Sigmoid colon (tissue), 7 donors: Measurements from ENCODE around the gene CRAT. TPM values are rescaled to one million over a fixed set of nuclear protein-coding genes. Genes with fewer than 3 reads are reported as not detected.

ENCODE experiments used
- DNase-seq: peaks from one replicate; pipeline ENCODE4 v3.0.0-alpha.2; 2019
- H3K27ac ChIP-seq, 4 donors: fragments of 200-600 bp; sonication (generic); one replicate each; pipeline ENCODE4 v1.5.1; 2016 to 2019; ENCODE audit warnings: mild to moderate bottlenecking in 1 of 4
- H3K27me3 ChIP-seq, 3 donors: fragments of 200-600 bp; sonication (generic); one replicate each; pipeline ENCODE4 v1.5.1; 2019; ENCODE audit warnings: mild to moderate bottlenecking in 1 of 3
- H3K36me3 ChIP-seq, 4 donors: fragments of 200-600 bp; sonication (generic); one replicate each; pipeline ENCODE4 v1.5.1; 2016 to 2019
- H3K4me1 ChIP-seq, 4 donors: fragments of 200-600 bp; sonication (generic); one replicate each; pipeline ENCODE4 v1.5.1; 2017 to 2019
- H3K4me3 ChIP-seq, 4 donors: fragments of 200-600 bp; sonication (generic); one replicate each; pipeline ENCODE4 v1.5.1; 2017 to 2019; ENCODE audit warnings: mild to moderate bottlenecking in 2 of 4, moderate library complexity in 1 of 4
- H3K9me3 ChIP-seq, 4 donors: fragments of 200-600 bp in 3 of 4; sonication (generic) in 3 of 4; one replicate each; pipeline versions ENCODE4 v1.5.1 to v1.6.1; 2013 to 2019
- EP300 ChIP-seq, 4 donors: sonication (generic); formaldehyde crosslinking; IDR thresholded peaks; one replicate each; pipeline ENCODE4 v1.6.1; 2017; ENCODE audit warnings: antibody characterized with exemption in 4 of 4
- POLR2A ChIP-seq, 2 donors: fragments of 450-650 bp; IDR thresholded peaks; one replicate each; pipeline ENCODE4 v1.6.1; 2016; ENCODE audit warnings: antibody characterized with exemption in 2 of 2, mild to moderate bottlenecking in 2 of 2, moderate library complexity in 2 of 2
- POLR2AphosphoS5 ChIP-seq, 4 donors: sonication (generic); formaldehyde crosslinking; IDR thresholded peaks; one replicate each; pipeline ENCODE4 v1.6.1; 2017; ENCODE audit warnings: antibody characterized with exemption in 4 of 4
- WGBS, 2 donors: extraction: QIAGEN DNeasy Blood & Tissue Kit; methylation state at CpG; one replicate each; pipeline ENCODE4 v1.1.7; 2013; 5-methylcytosine and 5-hydroxymethylcytosine counted together
- intact Hi-C: fragments of 100-400 bp; cut with DNase I; formaldehyde crosslinking; loops from one replicate; pipeline ENCODE4 v1.15.1; 2023
- polyA plus RNA-seq, 3 donors: library from polyadenylated mRNA; stranded (reverse); fragments of 200-250 nt; gene quantifications; one replicate each; pipeline ENCODE4 v1.2.3, GENCODE V29; 2013
- total RNA-seq, 4 donors: library from RNA; depleted of rRNA; stranded (reverse); fragments of >200 nt; gene quantifications; one replicate each; pipeline ENCODE4 v1.1.0, GENCODE V29; 2016
- TF ChIP-seq, protein P1 (sequence below), 4 experiments: fragments of 450-650 bp in 3 of 4; fragments of 200-600 bp in 1 of 4; IDR thresholded peaks; one replicate each; pipeline ENCODE4 v1.5.1; 2016 to 2019; ENCODE audit warnings: antibody characterized with exemption in 4 of 4, mild to moderate bottlenecking in 3 of 4, moderate library complexity in 2 of 4
- donor health status: healthy with polysubstance abuse.
- donor health status: Bipolar disorder and iron deficiency.
- donor health status: healthy.

Gene CRAT
- total and polyA plus RNA-seq, 7 donors = 49.6 to 66.8 (median 52.9) TPM

DNA sequence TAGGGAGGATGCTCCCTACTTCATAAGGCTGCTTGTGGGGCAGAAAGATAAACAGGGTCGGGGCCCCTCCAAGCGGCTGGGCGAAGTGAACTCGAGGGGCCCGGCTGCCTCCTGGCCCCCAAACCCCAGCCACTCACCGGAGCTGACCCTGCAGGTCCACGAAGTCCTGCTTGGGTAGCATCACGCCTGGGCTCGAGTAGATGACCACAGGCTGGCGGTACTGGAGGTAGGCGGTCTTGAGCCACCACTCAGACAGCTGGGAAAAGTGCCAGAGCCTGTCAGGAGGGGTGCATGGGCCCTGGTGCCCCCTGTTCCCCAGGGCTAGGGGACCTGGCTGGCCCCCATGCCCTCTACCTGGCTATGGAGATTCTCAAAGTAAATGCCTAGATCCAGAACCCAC is 6.5 kb downstream of the CRAT start:
- TF ChIP-seq POLR2AphosphoS5 (IDR thresholded peaks at IDR 0.05) (no peak), EP300 (IDR thresholded peaks at IDR 0.05) (no peak), POLR2A (IDR thresholded peaks at IDR 0.05) (no peak)
- TF ChIP-seq, protein P1, sequence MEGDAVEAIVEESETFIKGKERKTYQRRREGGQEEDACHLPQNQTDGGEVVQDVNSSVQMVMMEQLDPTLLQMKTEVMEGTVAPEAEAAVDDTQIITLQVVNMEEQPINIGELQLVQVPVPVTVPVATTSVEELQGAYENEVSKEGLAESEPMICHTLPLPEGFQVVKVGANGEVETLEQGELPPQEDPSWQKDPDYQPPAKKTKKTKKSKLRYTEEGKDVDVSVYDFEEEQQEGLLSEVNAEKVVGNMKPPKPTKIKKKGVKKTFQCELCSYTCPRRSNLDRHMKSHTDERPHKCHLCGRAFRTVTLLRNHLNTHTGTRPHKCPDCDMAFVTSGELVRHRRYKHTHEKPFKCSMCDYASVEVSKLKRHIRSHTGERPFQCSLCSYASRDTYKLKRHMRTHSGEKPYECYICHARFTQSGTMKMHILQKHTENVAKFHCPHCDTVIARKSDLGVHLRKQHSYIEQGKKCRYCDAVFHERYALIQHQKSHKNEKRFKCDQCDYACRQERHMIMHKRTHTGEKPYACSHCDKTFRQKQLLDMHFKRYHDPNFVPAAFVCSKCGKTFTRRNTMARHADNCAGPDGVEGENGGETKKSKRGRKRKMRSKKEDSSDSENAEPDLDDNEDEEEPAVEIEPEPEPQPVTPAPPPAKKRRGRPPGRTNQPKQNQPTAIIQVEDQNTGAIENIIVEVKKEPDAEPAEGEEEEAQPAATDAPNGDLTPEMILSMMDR (IDR thresholded peaks at IDR 0.05) = no peak
- Histone ChIP-seq H3K9me3 (no peaks in the 10 kb centered on the region), H3K27ac (no peak overlapping the region), H3K4me3 (no peak overlapping the region), H3K4me1 (peaks cover 0 to 10% (median 8%) of the 10 kb centered on the region in 4 donors), H3K36me3 (peaks cover 0 to 63% (median 14%) of the 10 kb centered on the region in 4 donors), H3K27me3 (no peaks in the 10 kb centered on the region)
- intact Hi-C loops = no loop called here
- WGBS, 2 donors = 86 to 92% methylated on average over 11 of the region's 11 CpGs
- DNase-seq = no peak

DNA sequence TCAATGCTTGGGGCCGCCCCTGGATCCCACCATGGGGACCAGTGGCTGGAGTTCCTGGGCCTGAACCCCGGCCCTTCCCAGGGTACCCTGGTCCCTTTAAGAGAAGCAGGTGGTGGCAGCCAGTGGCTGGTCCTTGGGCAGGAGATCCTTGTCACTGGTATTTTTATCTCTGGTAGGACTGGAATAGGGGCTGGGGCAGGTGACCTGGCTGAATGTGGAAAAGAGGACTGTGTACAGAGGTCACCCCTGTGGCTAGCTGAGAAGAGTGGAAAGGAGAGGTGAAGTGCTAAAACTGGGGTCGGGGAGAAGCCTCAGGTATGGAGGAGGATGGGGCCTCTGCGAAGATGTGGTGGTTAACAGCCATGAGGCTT is 7.0 kb downstream of the CRAT start:
- no peak for DNase-seq
- 74 to 86% methylated on average over 4 of the region's 4 CpGs for WGBS, 2 donors
- Histone ChIP-seq H3K27ac (no peak overlapping the region), H3K4me1 (peaks cover 0 to 6% (median 3%) of the 10 kb centered on the region in 4 donors), H3K36me3 (peaks cover 0 to 64% (median 14%) of the 10 kb centered on the region in 4 donors), H3K9me3 (no peaks in the 10 kb centered on the region), H3K4me3 (no peak overlapping the region), H3K27me3 (no peaks in the 10 kb centered on the region)
- intact Hi-C loops = no loop called here
- TF ChIP-seq POLR2A (IDR thresholded peaks at IDR 0.05) (no peak), POLR2AphosphoS5 (IDR thresholded peaks at IDR 0.05) (no peak), EP300 (IDR thresholded peaks at IDR 0.05) (no peak)
- TF ChIP-seq, protein P1 (IDR thresholded peaks at IDR 0.05) = no peak

DNA sequence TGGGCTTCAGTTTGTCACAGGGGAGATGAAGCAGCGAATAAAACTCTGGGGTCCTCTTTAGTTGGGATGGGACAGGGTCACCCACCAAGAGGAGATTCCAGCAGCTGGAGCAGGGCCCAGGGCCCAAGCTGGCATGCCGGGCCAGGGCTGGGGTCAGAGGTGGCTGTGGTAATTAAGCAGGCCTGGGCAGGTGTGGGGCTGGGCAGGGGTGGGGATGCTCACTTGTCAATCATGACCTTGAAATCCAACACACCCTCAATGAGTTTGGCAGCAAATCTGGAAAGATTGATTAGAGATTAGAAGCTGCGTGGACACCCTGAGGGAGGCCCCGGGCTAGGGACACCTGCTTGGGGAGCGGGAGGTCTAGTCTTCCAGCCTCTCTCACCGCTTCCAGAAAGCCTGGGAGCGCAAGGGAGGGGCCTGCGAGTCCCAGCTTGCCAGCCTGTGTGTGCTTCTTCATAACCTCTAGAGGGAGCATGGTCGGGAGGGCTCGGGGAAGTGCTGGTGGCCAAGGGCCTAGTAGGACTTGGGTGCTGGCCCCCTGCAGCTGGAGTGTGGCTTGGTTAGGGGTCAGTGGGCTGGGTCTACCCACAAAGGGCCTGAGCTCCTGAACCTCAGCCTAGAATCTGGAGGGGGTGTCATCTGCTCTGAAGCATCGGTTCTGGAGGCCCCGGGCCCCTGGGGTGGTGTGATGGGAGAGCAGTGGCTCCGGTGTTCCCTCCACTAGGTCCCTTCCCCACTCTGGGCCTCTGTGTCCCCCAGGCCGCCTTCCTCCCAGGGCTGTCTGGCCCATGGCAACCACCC is 7.6 kb downstream of the CRAT start:
- no peak for TF ChIP-seq POLR2A (IDR thresholded peaks at IDR 0.05)
- TF ChIP-seq, protein P1 (IDR thresholded peaks at IDR 0.05) = peak in 2 of 4 experiments; percentile 31 to 32
- Histone ChIP-seq H3K27ac (no peak overlapping the region), H3K4me1 (no peaks in the 10 kb centered on the region), H3K4me3 (no peak overlapping the region), H3K27me3 (no peaks in the 10 kb centered on the region), H3K36me3 (peaks cover 0 to 66% (median 18%) of the 10 kb centered on the region in 4 donors), H3K9me3 (no peaks in the 10 kb centered on the region)
- 40 to 63% methylated on average over 14 of the region's 14 CpGs for WGBS, 2 donors
- DNase-seq = no peak
- intact Hi-C loops = no loop called here

DNA sequence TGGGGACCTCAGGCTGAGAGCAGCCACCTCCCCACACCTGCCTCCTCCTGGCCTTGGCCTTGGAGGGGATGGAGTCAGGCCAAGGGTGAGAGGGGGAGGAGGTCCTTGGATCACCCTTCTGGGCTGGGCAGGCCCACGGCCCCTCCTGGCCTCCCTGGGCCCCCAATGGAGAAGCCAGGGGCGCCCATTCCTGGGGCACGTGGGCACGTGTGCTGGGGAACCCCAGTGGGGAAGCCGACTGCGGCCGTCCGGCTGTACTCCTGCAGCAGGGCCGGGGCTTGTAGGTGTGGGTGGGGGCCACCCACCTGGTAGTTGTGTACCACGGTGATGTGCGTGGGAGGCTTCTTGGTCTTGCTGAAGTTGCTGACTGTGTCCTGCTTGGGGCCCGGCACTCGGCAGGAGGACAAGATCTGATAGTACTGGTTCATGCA is 8.5 kb downstream of the CRAT start:
- TF ChIP-seq POLR2A (IDR thresholded peaks at IDR 0.05) = no peak
- TF ChIP-seq EP300 (IDR thresholded peaks at IDR 0.05) = no peak
- no peak for TF ChIP-seq POLR2AphosphoS5 (IDR thresholded peaks at IDR 0.05)
- TF ChIP-seq, protein P1 (IDR thresholded peaks at IDR 0.05) = no peak
- Histone ChIP-seq H3K27me3 (no peaks in the 10 kb centered on the region), H3K4me1 (no peaks in the 10 kb centered on the region), H3K27ac (no peak overlapping the region), H3K9me3 (no peaks in the 10 kb centered on the region), H3K4me3 (no peak overlapping the region), H3K36me3 (peaks cover 0 to 66% (median 18%) of the 10 kb centered on the region in 4 donors)
- 89 to 93% methylated on average over 13 of the region's 13 CpGs for WGBS, 2 donors
- DNase-seq = no peak
- intact Hi-C loops = no loop called here
